Activated naive CD8-positive, alpha-beta T cell treated with anti-CD3 and anti-CD28 coated beads for 36 hours (primary cell): ENCODE results near the gene BNC1. TPM values are rescaled to one million over a fixed set of nuclear protein-coding genes. Genes with fewer than 3 reads are reported as not detected.
A peak's percentile ranks its signal among the peaks of the same experiment; 100 is the strongest.

Source experiments
- DNase-seq: peaks from one replicate; pipeline ENCODE4 v3.0.0; 2021
- H3K27ac Mint-ChIP-seq: one replicate; pipeline ENCODE4 v1.8.0; 2022; ENCODE audit warnings: mild to moderate bottlenecking, moderate library complexity, mixed read lengths
- H3K27me3 Mint-ChIP-seq: one replicate; pipeline ENCODE4 v1.8.0; 2022; ENCODE audit warnings: mild to moderate bottlenecking, mixed read lengths
- H3K36me3 Mint-ChIP-seq: one replicate; pipeline ENCODE4 v1.8.0; 2021; ENCODE audit warnings: mild to moderate bottlenecking, mixed read lengths
- H3K4me1 Mint-ChIP-seq: one replicate; pipeline ENCODE4 v1.8.0; 2021; ENCODE audit warnings: mixed read lengths
- H3K4me3 Mint-ChIP-seq: one replicate; pipeline ENCODE4 v1.8.0; 2022; ENCODE audit warnings: mild to moderate bottlenecking, moderate library complexity, mixed read lengths
- H3K9me3 Mint-ChIP-seq: one replicate; pipeline ENCODE4 v1.8.0; 2022; ENCODE audit warnings: mixed read lengths
- total RNA-seq, 2 experiments: library from RNA; stranded (reverse); gene quantifications; one replicate each; pipeline ENCODE4 v1.2.3, GENCODE V29; 2021

BNC1 gene
- not detected for total RNA-seq

GRCh38 chr15:83284559-83285283 lies at the start of gene BNC1:
TSS of gene BNC1 (minus strand) at chr15:83284664. CDS start at chr15:83284628, 36 bp downstream.
- Mint-ChIP-seq H3K4me1 (peaks cover 6% of the 10 kb centered on the region), H3K4me3 (peak within 1 kb of the TSS; percentile 42), H3K27me3 (peaks cover 78% of the 10 kb centered on the region), H3K27ac (no peak within 1 kb of the TSS), H3K9me3 (no peaks in the 10 kb centered on the region), H3K36me3 (no peaks in the 10 kb centered on the region)
- DNase-seq: peak; percentile 10

GRCh38 chr15:83327041-83327440 lies 42.6 kb upstream of the BNC1 start:
- no peak overlapping the region for H3K27ac Mint-ChIP-seq
- H3K4me3 Mint-ChIP-seq: no peak overlapping the region
- DNase-seq: no peak
- no peaks in the 10 kb centered on the region for H3K4me1 Mint-ChIP-seq
- peaks cover 24% of the 10 kb centered on the region for H3K27me3 Mint-ChIP-seq
- no peaks in the 10 kb centered on the region for H3K9me3 Mint-ChIP-seq
- H3K36me3 Mint-ChIP-seq: no peaks in the 10 kb centered on the region

- no peaks in the 10 kb centered on the region for H3K4me1 Mint-ChIP-seq
- H3K4me3 Mint-ChIP-seq: no peak overlapping the region
- H3K36me3 Mint-ChIP-seq: no peaks in the 10 kb centered on the region
- no peaks in the 10 kb centered on the region for H3K9me3 Mint-ChIP-seq
- no peak overlapping the region for H3K27ac Mint-ChIP-seq
- H3K27me3 Mint-ChIP-seq: peaks cover 27% of the 10 kb centered on the region
- DNase-seq: no peak
Measured at GRCh38 chr15:83324799-83325198, 40.3 kb upstream of the BNC1 start.

- peaks cover 30% of the 10 kb centered on the region for H3K27me3 Mint-ChIP-seq
- no peaks in the 10 kb centered on the region for H3K4me1 Mint-ChIP-seq
- no peak for DNase-seq
- no peak overlapping the region for H3K27ac Mint-ChIP-seq
- no peaks in the 10 kb centered on the region for H3K36me3 Mint-ChIP-seq
- H3K4me3 Mint-ChIP-seq: no peak overlapping the region
- no peaks in the 10 kb centered on the region for H3K9me3 Mint-ChIP-seq
Measured at GRCh38 chr15:83323296-83323711, 38.8 kb upstream of the BNC1 start.

- no peaks in the 10 kb centered on the region for H3K4me1 Mint-ChIP-seq
- no peak overlapping the region for H3K4me3 Mint-ChIP-seq
- DNase-seq: no peak
- peaks cover 27% of the 10 kb centered on the region for H3K27me3 Mint-ChIP-seq
- H3K36me3 Mint-ChIP-seq: no peaks in the 10 kb centered on the region
- H3K9me3 Mint-ChIP-seq: no peaks in the 10 kb centered on the region
- H3K27ac Mint-ChIP-seq: no peak overlapping the region
Measured at GRCh38 chr15:83322691-83323090, 38.2 kb upstream of the BNC1 start.

GRCh38 chr15:83322061-83322460 lies 37.6 kb upstream of the BNC1 start:
- Mint-ChIP-seq H3K36me3 (no peaks in the 10 kb centered on the region), H3K27me3 (peaks cover 26% of the 10 kb centered on the region), H3K9me3 (no peaks in the 10 kb centered on the region), H3K4me3 (no peak overlapping the region), H3K27ac (no peak overlapping the region), H3K4me1 (no peaks in the 10 kb centered on the region)
- no peak for DNase-seq

GRCh38 chr15:83320844-83321243 lies 36.4 kb upstream of the BNC1 start:
- DNase-seq: no peak
- Mint-ChIP-seq H3K9me3 (no peaks in the 10 kb centered on the region), H3K4me3 (no peak overlapping the region), H3K27ac (no peak overlapping the region), H3K36me3 (no peaks in the 10 kb centered on the region), H3K4me1 (no peaks in the 10 kb centered on the region), H3K27me3 (peaks cover 20% of the 10 kb centered on the region)

GRCh38 chr15:83320404-83320803 lies 35.9 kb upstream of the BNC1 start:
- Mint-ChIP-seq H3K4me1 (no peaks in the 10 kb centered on the region), H3K27me3 (peaks cover 15% of the 10 kb centered on the region), H3K4me3 (no peak overlapping the region), H3K36me3 (no peaks in the 10 kb centered on the region), H3K27ac (no peak overlapping the region), H3K9me3 (no peaks in the 10 kb centered on the region)
- DNase-seq: no peak

- Mint-ChIP-seq H3K9me3 (no peaks in the 10 kb centered on the region), H3K27me3 (peaks cover 14% of the 10 kb centered on the region), H3K4me1 (no peaks in the 10 kb centered on the region), H3K4me3 (no peak overlapping the region), H3K27ac (no peak overlapping the region), H3K36me3 (no peaks in the 10 kb centered on the region)
- DNase-seq: no peak
Measured at GRCh38 chr15:83319771-83320170, 35.3 kb upstream of the BNC1 start.

GRCh38 chr15:83318861-83319415 lies 34.5 kb upstream of the BNC1 start:
- H3K27ac Mint-ChIP-seq: no peak overlapping the region
- no peak for DNase-seq
- H3K4me3 Mint-ChIP-seq: no peak overlapping the region
- H3K36me3 Mint-ChIP-seq: no peaks in the 10 kb centered on the region
- no peaks in the 10 kb centered on the region for H3K4me1 Mint-ChIP-seq
- H3K27me3 Mint-ChIP-seq: peaks cover 14% of the 10 kb centered on the region
- no peaks in the 10 kb centered on the region for H3K9me3 Mint-ChIP-seq

GRCh38 chr15:83318036-83318435 lies 33.6 kb upstream of the BNC1 start:
- Mint-ChIP-seq H3K36me3 (no peaks in the 10 kb centered on the region), H3K4me1 (no peaks in the 10 kb centered on the region), H3K27me3 (peaks cover 14% of the 10 kb centered on the region), H3K27ac (no peak overlapping the region), H3K4me3 (no peak overlapping the region), H3K9me3 (no peaks in the 10 kb centered on the region)
- no peak for DNase-seq

GRCh38 chr15:83312071-83312470 lies 27.6 kb upstream of the BNC1 start:
- no peaks in the 10 kb centered on the region for H3K4me1 Mint-ChIP-seq
- no peaks in the 10 kb centered on the region for H3K9me3 Mint-ChIP-seq
- H3K27ac Mint-ChIP-seq: no peak overlapping the region
- H3K36me3 Mint-ChIP-seq: no peaks in the 10 kb centered on the region
- no peak overlapping the region for H3K4me3 Mint-ChIP-seq
- no peak for DNase-seq
- peaks cover 1% of the 10 kb centered on the region for H3K27me3 Mint-ChIP-seq

- H3K4me3 Mint-ChIP-seq: no peak overlapping the region
- no peak for DNase-seq
- no peak overlapping the region for H3K27ac Mint-ChIP-seq
- H3K36me3 Mint-ChIP-seq: no peaks in the 10 kb centered on the region
- no peaks in the 10 kb centered on the region for H3K4me1 Mint-ChIP-seq
- H3K9me3 Mint-ChIP-seq: no peaks in the 10 kb centered on the region
- peaks cover 5% of the 10 kb centered on the region for H3K27me3 Mint-ChIP-seq
Measured at GRCh38 chr15:83310521-83311456, 26.3 kb upstream of the BNC1 start.

GRCh38 chr15:83308671-83309070 lies 24.2 kb upstream of the BNC1 start:
- H3K36me3 Mint-ChIP-seq: no peaks in the 10 kb centered on the region
- H3K9me3 Mint-ChIP-seq: no peaks in the 10 kb centered on the region
- H3K4me3 Mint-ChIP-seq: no peak overlapping the region
- no peaks in the 10 kb centered on the region for H3K4me1 Mint-ChIP-seq
- H3K27me3 Mint-ChIP-seq: peaks cover 20% of the 10 kb centered on the region
- H3K27ac Mint-ChIP-seq: no peak overlapping the region
- DNase-seq: no peak

- Mint-ChIP-seq H3K27ac (no peak overlapping the region), H3K36me3 (no peaks in the 10 kb centered on the region), H3K4me3 (no peak overlapping the region), H3K9me3 (no peaks in the 10 kb centered on the region), H3K27me3 (peaks cover 33% of the 10 kb centered on the region), H3K4me1 (no peaks in the 10 kb centered on the region)
- DNase-seq: no peak
Measured at GRCh38 chr15:83306561-83306960, 22.1 kb upstream of the BNC1 start.
